Breast epithelium (tissue), 3 donors: ENCODE data around the gene VEPH1.

ENCODE experiments used
- POLR2AphosphoS5 ChIP-seq, 3 donors: sonication (generic); formaldehyde crosslinking; IDR thresholded peaks; one replicate each; pipeline ENCODE4 v1.6.1; 2017; ENCODE audit warnings: antibody characterized with exemption in 3 of 3
- TF ChIP-seq, protein P1 (sequence below), 3 donors: fragments of 450-650 bp; IDR thresholded peaks; one replicate each; pipeline ENCODE4 v1.5.1; 2016 to 2017; ENCODE audit warnings: antibody characterized with exemption in 3 of 3, mild to moderate bottlenecking in 3 of 3, moderate library complexity in 3 of 3

DNA sequence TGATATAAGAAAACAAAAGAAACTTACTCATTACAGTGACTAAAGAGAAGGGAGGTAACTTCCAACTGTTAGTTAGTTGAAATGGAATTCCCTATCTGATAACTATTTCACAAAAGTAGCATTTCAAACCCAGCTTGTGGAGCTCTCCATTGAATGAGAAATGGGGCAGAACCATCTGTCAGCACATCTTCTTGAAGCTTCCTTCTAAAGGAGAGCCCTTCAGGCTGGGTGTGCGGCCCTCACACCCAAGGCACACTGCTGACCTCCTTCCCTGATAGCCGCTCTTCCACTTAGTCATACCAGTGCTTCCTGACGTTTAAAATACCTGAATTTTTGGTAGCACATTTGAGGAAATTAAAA is 28.1 kb upstream of the VEPH1 start:
- TF ChIP-seq, protein P1, sequence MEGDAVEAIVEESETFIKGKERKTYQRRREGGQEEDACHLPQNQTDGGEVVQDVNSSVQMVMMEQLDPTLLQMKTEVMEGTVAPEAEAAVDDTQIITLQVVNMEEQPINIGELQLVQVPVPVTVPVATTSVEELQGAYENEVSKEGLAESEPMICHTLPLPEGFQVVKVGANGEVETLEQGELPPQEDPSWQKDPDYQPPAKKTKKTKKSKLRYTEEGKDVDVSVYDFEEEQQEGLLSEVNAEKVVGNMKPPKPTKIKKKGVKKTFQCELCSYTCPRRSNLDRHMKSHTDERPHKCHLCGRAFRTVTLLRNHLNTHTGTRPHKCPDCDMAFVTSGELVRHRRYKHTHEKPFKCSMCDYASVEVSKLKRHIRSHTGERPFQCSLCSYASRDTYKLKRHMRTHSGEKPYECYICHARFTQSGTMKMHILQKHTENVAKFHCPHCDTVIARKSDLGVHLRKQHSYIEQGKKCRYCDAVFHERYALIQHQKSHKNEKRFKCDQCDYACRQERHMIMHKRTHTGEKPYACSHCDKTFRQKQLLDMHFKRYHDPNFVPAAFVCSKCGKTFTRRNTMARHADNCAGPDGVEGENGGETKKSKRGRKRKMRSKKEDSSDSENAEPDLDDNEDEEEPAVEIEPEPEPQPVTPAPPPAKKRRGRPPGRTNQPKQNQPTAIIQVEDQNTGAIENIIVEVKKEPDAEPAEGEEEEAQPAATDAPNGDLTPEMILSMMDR (IDR thresholded peaks at IDR 0.05): no peak
- no peak for TF ChIP-seq POLR2AphosphoS5 (IDR thresholded peaks at IDR 0.05)
